ENCODE data around the gene SCN5A.

- TF ChIP-seq CTCF (IDR thresholded peaks at IDR 0.05) (peak; percentile 72), EZH2 (IDR thresholded peaks at IDR 0.05) (no peak)
Measured at GRCh38 chr3:38655708-38656300, 6.3 kb upstream of the SCN5A start.
